GM19455 (cell line): ENCODE data around the gene ACD.

Source experiments
- ATAC-seq: cut with Tn5 transposase; IDR thresholded peaks from one replicate; pipeline ENCODE4 v1.9.1; 2021; ENCODE audit not compliant: unreplicated experiment

The ACD gene

DNA sequence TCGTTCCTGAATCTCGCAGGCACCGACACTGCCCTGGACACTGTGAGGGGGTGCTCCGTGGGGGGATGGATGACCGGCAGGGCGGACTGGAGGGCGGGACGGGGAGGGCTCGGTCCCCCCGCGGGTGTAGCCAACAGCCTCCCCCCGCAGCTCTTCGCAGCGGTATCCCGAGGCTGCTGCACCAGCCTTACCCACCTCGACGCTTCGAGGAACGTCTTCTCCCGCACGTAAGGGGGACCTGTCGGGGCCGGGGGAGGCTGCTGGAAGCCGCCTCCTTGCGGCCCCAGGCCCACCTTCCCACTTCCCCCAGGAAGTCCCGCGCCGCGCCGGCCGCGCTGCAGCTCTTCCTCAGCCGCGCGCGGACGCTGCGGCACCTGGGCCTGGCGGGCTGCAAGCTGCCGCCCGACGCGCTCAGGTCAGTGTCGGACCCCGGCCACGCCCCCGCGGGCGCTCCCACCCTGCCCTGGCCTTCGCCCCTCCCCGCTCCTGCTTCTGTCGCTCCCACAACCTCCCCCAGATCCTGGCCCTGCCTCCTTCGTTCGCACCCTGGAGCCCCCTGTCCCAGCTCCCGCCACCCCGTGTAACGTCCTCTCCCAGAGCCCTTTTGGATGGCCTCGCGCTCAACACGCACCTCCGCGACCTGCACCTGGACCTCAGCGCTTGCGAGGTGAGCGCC lies 11.8 kb downstream of the ACD start:
- ATAC-seq, result no peak

DNA sequence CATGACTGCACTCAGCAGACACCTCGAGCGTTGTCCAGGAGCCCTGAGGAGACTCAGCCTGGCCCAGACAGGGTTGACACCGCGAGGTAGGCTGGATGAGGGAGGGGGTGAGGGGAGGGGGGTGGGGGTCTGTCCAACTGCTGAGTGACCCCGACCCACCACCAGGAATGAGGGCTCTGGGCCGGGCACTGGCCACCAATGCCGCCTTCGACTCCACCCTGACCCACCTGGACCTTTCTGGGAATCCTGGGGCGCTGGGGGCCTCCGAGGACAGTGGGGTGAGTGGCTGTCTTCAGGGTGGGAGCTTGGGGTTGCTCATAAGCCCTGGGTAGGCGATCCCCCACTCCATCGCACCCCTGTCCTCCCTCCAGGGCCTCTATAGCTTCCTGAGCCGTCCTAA lies 12.4 kb downstream of the ACD start:
- no peak for ATAC-seq

DNA sequence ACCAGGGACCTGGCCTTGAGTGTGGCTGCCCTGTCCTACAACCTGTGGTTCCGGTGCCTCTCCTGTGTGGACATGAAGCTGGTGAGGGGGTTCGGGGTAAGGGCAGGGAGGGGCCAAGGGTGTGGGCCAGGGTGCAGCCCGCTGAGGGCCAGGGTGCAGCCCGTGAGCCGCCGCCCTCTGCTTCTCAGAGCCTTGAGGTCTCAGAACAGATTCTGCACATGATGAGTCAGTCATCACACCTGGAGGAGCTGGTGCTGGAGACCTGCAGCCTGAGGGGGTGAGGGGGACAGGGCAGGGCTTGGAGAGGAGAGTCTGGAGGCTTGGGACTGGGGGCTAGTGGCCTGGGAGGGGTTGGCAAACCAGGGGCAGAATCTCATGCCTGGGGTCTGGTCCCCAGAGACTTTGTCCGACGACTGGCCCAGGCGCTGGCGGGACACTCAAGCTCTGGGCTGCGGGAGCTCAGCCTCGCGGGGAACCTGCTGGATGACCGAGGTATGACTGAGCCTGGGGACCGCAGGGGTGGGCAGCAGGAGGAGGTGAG lies 12.9 kb downstream of the ACD start:
- ATAC-seq, result no peak

DNA sequence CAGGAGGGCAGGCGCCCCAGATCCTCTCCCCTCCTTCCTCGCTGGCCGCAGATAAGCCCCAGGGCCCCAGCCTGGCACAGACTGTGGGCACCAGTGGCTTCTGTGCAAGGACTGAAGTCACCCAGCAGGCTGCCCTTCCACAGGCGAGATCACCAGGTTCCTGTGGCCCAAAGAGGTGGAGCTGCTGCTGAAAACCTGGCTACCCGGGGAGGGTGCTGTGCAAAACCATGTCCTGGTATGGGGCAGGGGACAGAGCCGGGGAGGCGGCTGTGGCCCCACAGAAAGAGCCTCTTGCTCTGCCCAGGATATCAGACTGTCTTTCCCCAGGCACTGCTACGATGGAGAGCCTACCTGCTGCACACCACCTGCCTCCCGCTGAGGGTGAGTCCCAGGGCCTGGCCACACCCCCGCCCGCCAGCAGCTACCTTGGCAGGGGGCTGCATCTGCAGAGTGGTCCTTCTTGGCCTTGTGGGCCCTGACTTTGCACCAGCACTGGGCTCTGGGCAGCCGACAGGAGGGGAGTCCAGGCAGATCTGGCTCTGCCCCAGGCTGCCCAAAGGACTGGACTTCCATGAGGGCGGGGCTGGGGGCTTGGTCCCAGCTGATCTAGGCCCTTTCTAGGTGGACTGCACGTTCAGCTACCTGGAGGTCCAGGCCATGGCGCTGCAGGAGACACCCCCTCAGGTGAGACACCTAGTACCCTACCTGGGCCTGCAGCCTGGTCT lies 14.5 kb downstream of the ACD start:
- peak; percentile 6 for ATAC-seq

DNA sequence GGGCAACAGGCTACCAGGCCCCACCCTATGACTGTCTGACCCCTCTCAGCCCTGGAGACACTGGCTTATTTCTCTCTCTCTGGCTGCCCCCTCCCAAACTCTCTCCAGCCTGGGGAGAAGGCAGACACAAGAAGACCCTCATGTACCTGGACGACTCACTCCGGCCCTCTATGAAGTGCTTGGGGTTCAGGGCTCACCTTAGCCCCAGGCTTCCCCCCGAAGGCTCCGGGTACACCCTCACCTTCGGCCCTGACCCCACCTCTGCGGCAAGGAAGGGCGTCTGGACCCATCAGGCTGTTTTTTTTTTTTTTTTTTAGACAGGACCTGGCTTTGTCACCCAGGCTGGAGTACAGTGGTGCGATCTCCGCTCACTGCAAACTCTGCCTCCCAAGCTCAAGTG lies 16.0 kb downstream of the ACD start:
- no peak for ATAC-seq

DNA sequence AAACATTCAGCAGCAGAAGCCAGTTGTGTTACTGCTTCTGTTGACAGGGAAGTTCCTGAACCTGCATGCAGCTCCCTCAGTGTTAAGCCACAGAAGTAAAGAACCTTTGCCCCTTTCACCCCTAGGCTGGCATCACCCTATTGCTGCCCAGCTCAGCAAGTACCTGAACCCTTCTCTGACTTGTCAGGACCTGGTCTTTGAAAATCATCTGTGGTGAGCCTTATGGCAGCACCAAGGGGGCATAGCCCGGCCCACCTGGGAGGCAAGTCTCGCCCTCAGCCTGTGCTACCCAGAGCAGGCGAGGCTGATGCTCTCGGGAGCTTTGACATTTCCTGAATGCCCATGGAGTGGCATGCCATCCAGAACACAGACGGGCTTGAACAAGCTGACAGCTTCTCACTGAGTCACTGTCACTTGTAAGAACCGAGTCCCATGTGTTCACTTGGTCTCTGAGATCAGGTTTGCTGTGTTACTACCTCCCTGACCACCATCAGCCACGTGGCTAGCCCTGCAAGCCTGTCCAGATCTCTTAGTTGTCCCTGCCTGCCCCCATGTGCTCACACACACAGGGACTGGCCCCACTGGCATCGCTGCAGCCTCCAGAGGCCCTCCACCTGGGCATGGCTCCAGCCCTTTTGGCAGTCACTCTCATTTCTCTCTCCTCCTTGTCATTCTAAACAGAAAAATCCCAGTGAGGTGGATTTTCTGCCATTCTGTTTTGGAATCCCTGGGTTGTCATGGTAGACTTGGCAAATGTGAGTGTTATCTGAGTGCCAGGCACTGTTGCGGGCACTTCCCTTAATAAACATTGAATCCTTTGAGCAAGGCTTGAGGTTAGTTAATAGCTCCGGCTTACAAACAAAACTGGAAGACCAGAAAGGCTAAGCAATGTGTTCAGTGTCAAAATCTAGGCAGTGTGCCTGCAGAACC lies 18.0 kb downstream of the ACD start:
- ATAC-seq, result no peak

DNA sequence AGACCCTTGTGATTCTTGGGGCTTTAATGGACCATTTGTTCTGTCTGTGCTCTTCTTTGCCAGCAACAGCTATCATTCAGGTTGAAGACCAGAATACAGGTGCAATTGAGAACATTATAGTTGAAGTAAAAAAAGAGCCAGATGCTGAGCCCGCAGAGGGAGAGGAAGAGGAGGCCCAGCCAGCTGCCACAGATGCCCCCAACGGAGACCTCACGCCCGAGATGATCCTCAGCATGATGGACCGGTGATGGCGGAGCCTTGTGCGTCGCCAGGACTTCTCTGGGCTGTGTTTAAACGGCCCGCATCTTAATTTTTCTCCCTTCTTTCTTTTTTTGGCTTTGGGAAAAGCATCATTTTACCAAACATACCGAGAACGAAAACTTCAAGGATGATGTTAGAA lies 22.4 kb downstream of the ACD start:
- no peak for ATAC-seq

DNA sequence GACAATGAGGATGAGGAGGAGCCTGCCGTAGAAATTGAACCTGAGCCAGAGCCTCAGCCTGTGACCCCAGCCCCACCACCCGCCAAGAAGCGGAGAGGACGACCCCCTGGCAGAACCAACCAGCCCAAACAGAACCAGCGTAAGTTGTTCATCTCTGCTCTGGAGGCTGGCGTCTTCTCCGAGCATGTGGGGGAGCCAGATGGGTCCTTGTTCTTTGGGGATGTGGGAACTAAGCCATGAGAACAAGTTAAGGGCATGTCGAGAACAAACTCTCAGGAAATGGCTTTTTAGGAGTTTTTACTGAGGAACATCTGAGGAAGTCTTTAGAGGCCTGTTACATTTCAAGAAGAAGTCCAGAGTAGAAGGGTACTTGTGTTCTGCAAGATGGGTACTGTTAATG lies 23.3 kb downstream of the ACD start:
- no peak for ATAC-seq

DNA sequence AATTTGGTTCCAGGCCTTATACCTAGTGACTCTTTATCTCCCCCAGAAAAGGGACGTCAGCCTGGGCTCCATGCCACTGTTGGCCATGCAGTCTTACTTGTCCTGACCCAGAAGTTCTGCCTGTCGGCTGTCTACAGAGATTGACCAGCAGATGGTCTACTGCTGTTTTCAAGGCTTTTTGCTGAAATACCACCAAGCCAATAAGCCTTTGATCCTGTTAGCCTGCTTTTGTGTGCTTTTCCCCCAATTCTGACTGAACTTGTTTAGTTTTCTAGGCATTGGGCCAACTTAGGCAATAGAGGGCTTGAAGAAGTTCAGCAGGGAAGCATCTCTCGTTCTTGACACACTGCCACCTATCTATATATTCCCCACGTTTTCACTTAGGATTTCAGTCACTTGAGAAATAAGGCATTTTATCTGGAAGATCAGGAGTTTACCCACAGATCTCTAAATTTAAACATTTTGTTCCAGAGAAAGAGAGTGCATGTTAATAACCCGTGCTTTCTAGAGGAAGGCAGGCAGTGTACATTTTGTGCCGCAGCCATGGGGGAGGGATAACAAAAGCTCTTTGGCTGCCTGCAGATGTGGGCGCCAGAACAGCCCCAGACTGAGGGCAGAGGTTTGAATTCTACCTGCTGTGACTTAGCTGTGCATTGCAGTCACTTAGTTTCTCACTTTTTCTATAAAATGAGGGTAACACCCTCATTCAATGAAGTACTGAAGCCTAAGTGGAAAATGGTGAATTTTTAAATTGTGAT lies 27.5 kb downstream of the ACD start:
- ATAC-seq, result no peak

DNA sequence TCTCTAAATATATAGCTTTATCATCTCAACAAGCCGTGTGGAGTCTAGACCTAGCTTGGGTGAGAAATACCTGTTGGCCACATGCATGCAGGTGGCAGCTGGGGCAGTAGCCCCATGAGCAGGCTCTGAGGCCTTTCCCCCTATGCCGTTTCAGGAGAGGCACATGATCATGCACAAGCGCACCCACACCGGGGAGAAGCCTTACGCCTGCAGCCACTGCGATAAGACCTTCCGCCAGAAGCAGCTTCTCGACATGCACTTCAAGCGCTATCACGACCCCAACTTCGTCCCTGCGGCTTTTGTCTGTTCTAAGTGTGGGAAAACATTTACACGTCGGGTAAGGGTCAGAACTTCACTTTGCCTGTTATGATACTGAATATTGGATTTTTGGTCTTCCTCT lies 31.8 kb downstream of the ACD start:
- no peak for ATAC-seq

DNA sequence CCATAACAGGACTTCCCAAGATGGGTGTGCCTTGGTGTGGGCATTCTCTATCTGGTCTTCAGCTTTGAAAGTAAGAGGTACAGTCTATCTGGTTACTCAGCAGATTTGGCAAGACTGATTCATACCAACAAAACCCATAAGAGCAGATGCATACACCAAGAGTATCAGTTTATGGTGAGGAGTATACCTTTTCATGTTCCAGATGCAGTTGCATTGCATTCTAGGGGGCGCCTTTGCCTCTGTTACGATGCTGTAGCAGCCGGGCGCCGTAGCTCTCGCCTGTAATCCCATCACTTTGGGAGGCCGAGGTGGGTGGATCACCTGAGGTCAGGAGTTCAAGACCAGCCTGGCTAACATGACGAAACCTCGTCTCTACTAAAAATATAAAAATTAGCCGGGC lies 46.3 kb downstream of the ACD start:
- no peak for ATAC-seq

DNA sequence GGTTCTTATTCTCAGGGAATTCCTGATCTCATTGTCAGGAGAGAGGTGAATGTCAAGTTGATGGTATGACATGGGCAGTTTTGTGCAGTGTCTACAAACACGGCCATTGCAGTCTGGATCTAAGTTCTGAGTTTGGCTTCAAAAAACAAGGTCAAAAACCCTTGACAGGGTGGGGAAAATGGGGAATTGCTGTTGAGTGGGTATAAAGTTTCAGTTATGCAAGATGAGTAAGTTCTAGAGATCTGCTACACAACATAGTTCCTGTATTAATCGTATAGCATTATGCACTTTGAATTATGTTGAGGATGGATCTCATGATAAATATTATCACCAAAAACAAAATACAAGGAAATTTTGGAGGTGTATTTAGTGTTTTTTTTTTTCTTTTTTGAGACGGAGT lies 51.7 kb downstream of the ACD start:
- ATAC-seq, result no peak
